Subcutaneous adipose tissue (tissue), 4 donors: ENCODE results near the gene KCNF1. TPM values are rescaled to one million over a fixed set of nuclear protein-coding genes. Genes with fewer than 3 reads are reported as not detected.

Experiments
- CTCF ChIP-seq: fragments of 450-650 bp; IDR thresholded peaks from one replicate; pipeline ENCODE4 v1.5.1; 2016; ENCODE audit warnings: low read depth, mild to moderate bottlenecking, control low read depth, antibody characterized with exemption, moderate library complexity
- total RNA-seq, 4 donors: library from RNA; depleted of rRNA; stranded (reverse); fragments of >200 nt; gene quantifications; one replicate each; pipeline ENCODE4 v1.1.0, GENCODE V29; 2016

Gene KCNF1
- total RNA-seq, 4 donors from 2014 or later = not detected

- TF ChIP-seq CTCF = no peak
These were observed 45.9 kb upstream of the KCNF1 start for GRCh38 chr2:10865841-10866240.

GRCh38 chr2:10867692-10868420, 43.9 kb upstream of the KCNF1 start:
- no peak for TF ChIP-seq CTCF

DNA sequence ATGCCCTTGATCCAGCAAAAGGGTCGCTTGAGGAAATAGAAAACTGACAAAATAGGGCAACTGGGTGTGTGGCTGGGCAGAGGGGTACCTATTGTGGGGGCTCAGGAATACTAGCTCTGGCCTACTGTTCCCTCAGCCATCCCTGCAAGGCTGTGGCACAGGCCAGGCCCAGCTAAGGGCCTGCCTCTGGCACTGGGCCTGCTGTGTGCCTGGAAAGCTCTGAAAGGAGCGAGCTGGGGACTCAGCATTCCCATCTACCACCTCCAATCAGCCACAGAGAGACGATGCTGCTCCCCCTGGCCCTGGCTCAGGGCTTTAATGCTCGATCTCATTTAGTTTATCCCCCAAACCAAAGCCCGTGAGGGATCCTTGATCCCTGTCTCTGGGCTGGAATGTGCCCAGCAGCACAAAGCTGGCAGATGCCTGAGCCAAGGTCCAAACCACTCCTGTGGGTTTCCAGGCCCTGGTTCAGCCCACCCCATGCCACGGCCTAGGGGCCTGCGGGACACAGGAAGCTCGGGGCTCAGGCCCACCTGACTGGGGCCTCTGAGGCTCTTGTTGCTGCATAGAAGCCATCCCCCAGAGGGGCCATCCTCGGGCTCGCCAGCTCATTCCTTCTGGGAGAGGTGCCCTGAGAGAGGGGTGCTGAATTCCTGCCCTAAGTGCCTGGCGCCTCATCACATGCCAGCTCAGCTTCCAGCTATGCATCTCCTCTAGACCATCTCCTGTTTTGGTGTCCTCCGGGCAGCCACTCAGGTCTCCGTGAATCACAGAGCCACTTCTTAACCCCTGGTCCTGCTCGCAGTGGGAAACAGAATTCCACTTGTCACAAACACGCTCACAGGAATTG, 43.0 kb upstream of the KCNF1 start:
- no peak for TF ChIP-seq CTCF

GRCh38 chr2:10871978-10872377, 39.8 kb upstream of the KCNF1 start:
- TF ChIP-seq CTCF = no peak

- no peak for TF ChIP-seq CTCF
These were observed 38.6 kb upstream of the KCNF1 start for GRCh38 chr2:10873171-10873570.

DNA sequence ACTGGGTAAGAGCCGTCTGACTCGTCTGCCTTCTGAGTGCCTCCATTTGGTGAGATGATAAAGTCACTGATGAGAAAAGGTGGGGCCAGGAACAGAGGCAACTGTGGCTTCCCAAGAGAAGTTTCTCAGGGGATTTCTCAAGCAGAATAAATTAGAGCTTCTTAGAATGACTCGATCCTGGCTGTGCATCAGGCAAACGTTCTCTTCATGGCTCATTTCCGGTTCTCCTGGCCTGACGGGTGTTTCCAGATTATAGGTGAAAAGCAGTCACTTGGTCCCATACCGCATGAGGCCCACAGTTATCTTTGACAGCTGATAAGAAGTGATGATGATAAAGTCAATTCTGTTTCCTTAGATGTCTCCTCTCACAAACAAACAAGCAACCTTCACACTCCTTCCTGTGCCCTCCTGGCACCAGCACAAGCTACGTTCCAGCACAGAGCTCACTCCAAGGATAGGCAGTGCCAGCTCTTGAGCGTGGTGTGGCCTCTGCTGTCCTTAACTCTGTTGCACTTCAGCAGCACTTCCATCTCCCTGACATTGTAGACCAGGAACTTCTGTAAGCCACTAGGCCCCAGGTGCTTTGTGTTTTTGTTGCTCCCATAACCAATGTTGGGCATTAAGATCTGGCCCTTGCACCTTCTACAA, 37.8 kb upstream of the KCNF1 start:
- no peak for TF ChIP-seq CTCF

- TF ChIP-seq CTCF = no peak
These were observed 36.6 kb upstream of the KCNF1 start for GRCh38 chr2:10875126-10875525.
